SW480 (cell line): ENCODE results near the gene IBA57.
A peak's percentile ranks its signal among the peaks of the same experiment; 100 is the strongest.

Experiments
- DNase-seq: peaks from one replicate; pipeline ENCODE4 v3.0.0-alpha.2; 2016; ENCODE audit warnings: low spot score

Gene IBA57

DNA sequence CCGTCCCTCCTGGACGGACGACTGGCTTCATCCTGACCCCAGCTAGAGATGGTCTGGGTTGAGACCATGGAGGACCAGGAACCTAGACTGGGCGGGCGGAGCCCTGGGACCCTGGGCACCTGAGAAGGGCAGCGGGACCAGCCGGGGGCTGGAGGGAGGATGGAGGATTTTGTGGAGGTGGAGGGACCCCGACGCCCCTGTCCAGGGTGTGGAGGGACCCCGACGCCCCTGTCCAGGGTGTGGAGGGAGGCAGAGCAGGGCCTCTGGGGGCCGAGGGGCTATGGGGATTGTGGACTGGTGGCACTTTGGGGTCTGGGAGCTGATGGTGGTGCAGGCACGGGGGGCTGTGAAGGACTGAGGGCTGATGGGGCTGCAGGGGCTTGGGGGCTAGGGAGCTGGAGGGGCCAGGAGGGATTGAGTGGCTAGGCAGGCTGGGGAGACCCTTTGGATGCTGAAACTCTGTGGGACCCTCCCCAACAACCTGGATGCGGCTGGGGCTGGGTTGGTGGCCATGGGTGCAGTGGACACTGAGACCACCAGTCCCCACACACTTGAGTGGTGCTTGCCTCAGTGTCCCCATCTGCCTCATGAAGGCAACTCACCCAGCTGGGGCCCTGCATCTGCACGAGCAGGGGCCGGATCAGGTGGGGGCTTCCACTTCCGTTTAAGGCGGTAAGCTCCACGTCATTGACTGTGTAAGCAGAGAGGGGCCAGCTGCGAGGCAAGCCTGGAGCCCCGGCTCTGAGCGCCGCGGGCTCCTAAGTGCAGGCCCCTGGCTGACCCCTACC, 8.5 kb upstream of the IBA57 start:
- DNase-seq: no peak

DNA sequence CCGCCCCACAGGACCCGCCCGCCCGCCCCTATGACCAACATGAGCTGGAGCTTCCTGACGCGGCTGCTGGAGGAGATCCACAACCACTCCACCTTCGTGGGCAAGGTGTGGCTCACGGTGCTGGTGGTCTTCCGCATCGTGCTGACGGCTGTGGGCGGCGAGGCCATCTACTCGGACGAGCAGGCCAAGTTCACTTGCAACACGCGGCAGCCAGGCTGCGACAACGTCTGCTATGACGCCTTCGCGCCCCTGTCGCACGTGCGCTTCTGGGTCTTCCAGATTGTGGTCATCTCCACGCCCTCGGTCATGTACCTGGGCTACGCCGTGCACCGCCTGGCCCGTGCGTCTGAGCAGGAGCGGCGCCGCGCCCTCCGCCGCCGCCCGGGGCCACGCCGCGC, 7.9 kb upstream of the IBA57 start:
- DNase-seq: no peak

DNA sequence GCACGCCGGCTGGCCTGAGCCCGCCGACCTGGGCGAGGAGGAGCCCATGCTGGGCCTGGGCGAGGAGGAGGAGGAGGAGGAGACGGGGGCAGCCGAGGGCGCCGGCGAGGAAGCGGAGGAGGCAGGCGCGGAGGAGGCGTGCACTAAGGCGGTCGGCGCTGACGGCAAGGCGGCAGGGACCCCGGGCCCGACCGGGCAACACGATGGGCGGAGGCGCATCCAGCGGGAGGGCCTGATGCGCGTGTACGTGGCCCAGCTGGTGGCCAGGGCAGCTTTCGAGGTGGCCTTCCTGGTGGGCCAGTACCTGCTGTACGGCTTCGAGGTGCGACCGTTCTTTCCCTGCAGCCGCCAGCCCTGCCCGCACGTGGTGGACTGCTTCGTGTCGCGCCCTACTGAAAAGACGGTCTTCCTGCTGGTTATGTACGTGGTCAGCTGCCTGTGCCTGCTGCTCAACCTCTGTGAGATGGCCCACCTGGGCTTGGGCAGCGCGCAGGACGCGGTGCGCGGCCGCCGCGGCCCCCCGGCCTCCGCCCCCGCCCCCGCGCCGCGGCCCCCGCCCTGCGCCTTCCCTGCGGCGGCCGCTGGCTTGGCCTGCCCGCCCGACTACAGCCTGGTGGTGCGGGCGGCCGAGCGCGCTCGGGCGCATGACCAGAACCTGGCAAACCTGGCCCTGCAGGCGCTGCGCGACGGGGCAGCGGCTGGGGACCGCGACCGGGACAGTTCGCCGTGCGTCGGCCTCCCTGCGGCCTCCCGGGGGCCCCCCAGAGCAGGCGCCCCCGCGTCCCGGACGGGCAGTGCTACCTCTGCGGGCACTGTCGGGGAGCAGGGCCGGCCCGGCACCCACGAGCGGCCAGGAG, 7.2 kb upstream of the IBA57 start:
- DNase-seq: no peak

DNA sequence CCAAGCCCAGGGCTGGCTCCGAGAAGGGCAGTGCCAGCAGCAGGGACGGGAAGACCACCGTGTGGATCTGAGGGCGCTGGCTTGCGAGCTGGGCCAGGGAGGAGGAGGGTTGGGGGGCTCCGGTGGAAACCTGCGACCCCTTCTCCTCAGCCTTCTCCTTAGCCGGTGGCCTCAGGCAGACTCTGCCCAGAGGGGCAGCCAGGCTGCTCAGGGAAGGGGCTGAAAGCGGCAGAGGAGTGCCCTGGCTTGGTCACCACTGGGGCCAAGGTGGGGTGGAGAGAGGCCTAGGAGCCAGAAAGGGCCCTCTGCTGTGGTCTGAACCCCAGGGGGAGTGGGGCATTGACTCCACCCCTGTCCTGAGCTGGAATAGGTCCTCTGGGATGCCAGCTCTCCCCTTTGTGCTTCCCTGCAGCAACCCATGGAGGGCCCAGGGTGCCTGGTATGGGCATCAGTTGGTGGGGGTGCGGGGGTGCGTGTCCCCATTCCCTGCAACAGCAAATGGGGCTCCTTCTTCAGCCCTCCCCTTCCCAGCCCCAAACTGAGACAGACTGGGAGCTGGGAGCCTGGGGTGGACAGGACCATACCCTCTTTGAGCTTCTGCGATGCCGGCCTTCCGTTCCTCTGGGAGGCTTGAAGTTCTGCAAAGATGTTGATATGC, 6.5 kb upstream of the IBA57 start:
- DNase-seq: no peak

DNA sequence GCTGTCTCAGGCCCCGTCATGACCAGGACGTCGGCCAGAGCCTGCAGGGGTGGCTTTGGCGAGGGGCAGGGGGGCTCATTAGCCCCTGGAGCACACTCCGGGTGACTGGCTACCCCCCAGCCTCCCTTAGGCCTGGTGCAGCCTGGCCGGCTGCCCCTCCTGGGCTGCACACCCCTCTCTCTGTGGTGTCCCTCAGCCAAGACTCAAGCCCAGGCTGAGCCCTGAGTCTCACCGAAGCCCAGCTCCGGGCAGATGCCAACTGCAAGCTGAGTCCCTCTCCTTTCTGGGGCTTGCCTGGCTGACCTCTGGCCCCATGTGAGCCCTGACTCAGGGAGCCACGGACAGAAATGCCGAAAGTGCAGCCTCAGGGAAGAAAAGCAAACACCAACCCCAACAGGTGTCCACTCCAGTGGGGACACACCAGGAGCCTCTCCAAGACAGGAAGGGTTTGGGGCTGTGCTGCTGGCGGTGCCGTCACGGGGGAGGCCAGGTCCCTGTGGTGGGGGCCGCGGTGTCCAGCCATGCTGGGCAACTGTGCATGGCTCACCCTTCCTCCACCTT, 5.3 kb upstream of the IBA57 start:
- no peak for DNase-seq

DNA sequence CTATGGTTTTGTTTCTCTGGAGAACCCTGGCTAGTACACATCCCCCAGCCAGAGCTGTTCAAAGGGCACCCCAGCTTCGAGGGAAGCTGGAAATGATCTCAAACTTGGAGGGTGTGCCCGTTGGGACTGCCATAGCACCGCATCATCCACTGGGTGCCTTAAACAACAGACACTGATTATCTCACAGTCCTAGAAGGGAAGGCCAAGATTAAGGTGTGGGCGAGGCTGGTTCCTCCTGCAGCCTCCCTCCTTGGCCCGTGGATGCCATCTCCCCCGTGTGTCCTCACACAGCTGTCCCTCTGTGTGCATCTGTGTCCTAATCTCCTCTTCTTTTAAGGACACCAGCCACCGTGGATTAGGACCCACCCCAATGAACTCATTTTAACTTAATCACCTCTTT, 4.2 kb upstream of the IBA57 start:
- DNase-seq: no peak

DNA sequence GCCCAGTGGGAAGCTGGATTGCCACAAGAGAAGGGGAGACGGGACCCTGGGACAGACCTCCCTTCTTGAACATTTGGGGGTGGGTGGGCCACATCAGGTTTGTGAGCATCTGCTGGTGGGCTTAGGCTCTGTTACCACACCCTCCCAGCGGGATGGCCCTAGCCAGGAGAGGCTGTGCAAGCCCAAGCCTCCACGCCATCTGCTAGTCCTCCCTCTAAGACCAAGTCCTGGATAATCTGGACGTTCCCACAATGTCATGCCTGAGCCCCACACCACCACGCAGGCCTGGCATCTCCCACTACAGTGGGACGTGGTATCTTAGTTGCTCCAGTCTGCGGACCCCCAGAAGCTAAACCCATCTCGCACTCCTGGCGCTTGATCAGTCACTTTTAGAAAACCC, 3.7 kb upstream of the IBA57 start:
- DNase-seq: no peak

DNA sequence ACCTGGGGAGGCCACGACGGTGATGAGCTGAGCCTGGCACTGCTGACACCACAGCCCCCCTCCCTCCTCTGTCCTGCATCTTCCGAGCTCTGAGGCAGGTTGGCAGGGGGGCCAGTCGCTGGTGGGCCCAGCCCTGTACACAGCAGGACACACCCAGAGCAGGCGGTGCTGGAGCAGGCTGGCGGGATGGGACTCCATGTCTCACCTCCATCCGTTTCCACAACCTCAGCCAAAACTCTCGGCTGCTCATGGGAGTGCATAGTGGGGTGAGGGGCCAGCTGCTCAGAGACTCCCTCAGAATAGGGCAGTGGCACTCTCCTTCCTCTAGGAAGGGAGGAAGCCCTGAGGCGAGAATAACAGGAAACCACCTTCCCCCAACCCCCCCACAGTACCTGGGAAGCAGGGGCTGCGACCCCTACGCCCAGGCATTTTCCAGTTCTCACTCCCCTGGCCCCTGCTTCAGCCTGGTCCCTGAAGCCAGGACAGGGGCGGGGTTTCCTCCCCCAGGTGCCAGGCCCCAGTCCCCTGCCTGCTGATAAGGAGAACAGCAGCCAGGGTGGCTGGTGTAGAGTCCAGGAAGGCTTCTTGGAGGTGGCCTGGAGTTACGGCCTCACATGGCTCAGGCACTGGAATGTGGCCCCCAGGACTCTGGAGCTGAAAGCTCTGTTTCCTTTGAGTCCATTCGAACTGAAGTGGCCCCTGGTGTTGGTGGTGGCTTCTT, 3.2 kb upstream of the IBA57 start:
- DNase-seq: no peak

DNA sequence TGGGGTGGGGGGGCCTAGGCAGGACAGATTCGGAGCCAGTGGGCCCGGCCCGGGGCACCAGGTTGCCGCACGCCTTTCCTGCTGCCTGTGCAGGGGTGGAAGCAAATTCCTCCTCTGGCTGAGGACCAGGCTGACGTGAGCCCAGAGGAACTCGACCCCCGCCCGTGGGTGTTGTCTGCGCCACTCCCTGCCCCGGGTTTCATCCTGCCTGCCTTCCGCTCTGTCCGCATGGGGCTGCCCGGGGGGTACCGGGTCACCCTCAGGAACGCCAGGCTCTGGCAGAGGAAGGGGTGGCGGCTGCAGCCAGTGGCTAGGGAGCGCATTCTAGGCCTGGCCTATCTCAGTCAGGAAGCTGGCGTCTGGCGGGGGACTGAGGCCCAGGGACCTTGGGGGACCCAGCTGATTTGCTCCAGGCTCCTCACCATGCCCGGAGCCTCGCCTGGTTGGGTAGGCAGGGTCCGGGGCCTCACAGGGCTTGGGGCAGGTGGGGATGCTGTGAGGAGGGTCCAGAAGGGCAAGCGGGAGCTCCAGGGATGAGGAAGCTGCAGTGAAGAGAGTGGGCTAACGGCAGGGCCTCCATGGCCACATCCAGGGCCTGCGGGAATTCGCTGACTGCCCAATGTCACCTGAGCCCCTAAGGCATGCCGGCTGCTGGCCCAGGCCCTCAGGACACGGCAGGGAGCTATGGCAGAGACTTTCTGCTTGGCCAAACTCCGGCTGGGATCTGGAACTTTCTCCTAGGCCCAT, 2.4 kb upstream of the IBA57 start:
- peak; percentile 57 for DNase-seq

DNA sequence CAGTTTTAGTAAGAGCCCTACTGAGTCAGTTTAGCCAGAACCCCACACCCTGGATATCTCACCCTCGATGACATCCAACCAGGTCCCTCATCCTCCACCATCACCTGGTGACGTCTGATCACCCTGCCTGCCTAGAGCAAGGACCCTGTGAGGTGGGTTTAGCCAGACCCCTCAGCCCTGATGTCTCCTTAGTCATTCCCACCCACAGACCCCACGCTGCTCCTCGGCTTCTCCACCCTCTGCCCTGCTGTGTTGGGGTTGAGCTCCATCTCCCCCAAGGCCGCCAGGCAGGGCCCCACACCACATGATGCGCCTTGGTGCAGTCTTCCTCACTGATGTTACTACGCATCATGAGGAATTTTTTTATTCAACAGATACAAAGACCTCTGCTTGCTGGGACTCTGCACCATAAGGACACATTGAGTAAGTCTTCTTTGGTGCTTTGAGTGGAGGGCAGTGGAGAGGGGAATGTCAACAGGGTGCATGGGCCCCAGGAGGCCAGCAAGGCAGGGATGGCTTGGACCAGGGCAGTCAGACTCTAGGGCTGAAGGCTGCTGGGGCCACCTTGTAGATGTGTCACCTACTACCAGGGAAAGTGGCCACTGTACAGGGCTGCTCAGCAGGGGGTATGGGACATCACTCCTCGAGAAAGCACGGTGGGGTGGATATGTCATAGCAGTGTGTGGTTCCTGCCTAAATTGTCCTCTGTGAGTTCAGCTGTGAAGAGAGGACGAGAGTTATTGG, 1.7 kb upstream of the IBA57 start:
- DNase-seq: no peak

DNA sequence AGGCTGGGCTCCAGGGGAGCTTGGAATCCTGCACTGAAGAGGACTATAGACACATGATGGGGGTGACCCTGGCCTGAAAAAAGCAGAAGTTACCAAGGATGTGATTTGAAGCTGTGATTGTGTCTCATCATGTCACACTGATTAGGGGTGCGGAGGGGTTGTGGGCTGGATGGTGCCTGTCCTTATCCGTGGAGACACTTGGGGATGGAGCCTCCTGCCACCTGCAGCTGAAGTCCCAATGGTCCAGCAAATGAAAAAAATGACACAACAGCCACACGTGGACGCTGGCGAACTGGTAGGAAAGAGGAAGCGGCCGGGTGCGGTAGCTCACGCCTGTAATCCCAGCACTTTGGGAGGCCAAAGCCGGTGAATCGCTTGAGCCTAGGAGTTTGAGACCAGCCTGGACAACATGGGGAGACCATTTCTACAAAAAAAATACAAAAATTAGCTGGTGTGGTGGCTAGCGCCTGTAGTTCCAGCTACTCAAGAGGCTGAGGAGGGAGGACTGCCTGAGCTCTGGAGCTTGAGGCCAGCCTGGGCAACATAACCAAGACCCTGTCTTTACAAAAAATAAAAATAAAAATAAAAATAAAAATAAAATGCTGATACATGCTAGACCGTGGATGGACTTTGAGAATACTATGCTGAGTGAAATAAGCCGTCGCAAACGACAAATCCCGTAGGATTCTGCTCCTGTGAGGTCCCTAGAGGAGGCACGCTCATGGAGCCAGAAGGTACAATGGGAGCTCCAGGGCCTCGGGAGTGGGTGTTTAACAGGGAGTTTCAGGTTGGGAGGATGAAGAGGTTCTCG, 838 bp upstream of the IBA57 start:
- no peak for DNase-seq

DNA sequence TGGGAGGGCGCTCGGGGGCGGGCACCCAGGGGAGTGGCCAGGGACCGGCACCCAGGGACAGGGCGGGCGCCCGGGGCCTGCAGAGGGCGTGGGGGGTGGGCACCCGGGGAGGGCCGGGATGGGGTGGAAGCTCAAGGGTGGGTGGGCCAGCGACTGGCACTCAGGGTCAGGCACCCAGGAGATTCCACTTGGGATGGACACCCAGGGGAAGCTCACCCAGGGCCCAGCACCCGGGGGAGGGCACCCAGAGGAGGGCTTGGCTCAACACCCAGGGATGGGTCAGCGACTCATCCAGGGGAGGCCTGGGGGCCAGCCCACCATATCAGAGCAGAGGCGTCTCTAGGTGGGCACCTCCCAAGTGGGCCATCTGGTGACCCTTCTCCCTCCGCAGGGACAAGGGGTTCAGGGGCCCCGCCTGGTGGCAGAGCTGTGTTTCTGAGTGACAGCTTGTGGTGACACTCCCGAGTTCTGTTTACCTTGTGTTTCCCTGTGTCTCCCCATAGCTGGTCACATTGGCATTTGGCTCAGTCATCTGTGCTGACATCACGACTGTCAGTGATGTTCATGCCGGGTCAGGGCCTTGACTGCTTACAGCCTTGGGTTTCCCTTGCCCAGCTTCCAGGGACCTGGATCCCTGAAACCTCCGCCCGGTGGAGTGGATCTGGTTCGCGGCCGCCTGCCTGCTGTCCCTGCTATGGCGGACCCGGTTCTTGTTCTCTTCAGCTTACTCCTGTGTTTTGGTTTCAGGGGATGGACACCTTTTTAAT, 749 bp downstream of the IBA57 start:
- peak; percentile 92 for DNase-seq

DNA sequence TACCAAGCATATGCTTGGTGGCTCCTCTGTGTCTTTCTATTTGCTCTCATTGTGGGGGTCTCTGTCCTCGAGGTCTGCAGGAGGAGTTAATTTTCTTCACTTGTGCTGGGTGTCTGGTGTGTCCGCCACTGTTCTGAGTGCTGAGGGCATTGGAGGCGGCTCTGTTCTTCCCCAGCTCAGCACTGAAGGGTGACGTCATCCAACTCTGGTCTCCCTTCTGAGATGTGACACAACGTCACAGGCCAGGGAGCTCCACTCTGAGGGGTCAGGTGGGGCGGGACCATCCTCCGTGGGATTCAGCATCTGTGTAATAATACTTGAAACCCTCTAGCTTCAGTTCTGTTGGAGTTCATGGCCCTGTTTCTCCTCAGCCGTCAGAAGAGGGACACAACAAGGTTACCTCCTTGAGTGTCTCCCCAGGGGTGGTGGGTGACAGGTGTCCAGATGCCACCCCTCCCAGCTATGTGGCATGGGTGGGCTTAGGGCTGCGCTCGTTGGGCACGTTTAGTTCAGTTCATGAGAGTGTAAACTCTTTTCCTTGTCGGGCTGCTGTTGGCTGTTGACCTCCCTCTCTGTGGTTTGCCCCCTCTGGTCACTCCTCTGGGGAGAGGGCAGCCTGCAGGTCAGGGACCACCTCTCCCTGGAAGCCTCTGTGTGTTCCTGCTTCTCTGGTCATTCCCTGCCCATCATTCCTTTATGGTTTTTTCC, 3.1 kb downstream of the IBA57 start:
- no peak for DNase-seq

DNA sequence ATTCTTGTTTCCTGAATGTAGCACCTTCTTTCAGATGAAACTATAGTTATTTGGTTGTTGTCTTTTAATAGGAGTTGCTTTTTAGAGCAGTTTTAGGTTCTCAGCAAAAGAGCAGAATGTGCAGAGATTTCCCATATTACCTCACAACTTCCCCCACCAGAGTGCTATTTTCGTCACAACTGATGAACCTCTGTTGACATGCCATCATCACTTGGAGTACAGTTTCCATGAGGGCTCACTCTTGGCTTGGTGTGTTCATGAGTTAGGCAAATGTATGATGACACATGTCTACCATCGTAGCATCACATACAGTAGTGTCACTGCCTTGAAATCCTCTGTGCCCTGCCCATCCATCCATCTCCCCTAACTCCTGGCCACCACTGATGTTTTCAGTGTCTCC, 3.7 kb downstream of the IBA57 start:
- no peak for DNase-seq

DNA sequence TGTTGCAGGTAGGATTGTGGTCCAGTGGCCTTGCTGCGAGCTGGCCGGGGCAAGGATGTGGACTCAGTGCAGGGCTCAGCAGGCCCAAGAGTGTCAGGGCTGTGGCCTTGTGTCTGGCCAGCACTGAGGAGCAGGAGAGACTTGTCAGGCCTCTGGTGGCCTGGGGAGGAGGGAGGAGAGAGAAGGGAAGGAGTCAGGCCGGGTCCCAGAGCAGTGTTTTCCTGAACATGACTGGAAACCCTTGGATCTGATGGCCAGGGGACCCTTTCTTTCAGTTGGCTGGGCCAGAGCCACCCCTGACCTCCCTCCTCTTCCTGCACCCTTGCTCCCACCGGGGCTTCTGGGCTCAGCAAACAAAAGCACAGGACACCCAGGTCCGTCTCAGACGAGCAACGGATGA, 5.1 kb downstream of the IBA57 start:
- DNase-seq: no peak

DNA sequence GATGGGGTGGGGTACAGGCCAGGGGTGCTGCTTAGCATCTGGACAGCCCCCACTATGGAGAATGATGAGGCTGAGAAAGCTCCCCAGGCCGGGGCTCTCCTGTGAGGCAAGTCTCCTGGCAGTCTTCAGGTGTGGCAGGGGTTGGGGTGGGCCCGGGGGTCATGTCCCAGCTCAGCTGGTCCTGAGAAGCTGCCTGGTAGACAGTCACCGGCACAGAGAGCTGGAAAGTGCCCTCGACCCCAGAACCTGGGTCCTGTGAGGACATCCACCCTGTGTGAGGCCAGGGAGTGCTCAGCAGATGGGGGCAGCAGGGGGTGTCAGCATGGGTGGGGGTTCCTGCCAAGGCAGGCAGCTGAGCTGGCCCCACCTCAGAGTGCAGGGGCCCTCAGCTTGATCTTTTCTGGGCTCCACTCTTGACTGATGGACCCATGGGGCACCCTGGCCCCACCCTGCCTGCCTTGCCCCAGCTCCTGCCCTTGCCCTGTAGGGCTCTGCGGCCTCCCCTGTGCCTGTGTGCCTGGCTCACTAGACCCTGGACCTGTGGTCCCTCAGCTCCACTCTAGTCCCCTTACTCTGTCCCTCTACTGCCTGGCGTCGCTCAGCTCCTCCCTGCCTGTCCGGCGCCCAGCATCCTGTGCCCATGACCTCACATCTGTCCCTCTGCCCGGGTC, 5.8 kb downstream of the IBA57 start:
- no peak for DNase-seq
